HepG2 (cell line): ENCODE measurements around the gene TSC22D4. TPM values are rescaled to one million over a fixed set of nuclear protein-coding genes. Genes with fewer than 3 reads are reported as not detected.

Experiments
- AFF4 ChIP-seq: sonication (generic); formaldehyde crosslinking; IDR thresholded peaks from 2 replicates; pipeline ENCODE4 v1.4.0; 2020; ENCODE audit warnings: missing genetic modification reagents
- CREBL2 ChIP-seq: sonication (generic); formaldehyde crosslinking; IDR thresholded peaks from 2 replicates; pipeline ENCODE4 v1.8.1; 2023; ENCODE audit warnings: missing genetic modification reagents, mild to moderate bottlenecking, borderline replicate concordance
- EZH2 ChIP-seq: conservative IDR thresholded peaks from 2 replicates; pipeline ENCODE4 v1.6.1; 2012; ENCODE audit warnings: mild to moderate bottlenecking, low read depth, low read length, moderate library complexity
- FOXP1 ChIP-seq, 2 experiments: fragments of 450-650 bp in 1 of 2; IDR thresholded peaks; 2 replicates each; pipeline ENCODE4 v1.6.1; 2017 to 2018; ENCODE audit warnings: antibody characterized with exemption in 1 of 2
- HMG20B ChIP-seq: conservative IDR thresholded peaks from 2 replicates; pipeline ENCODE4 v1.6.1; 2016; ENCODE audit warnings: missing genetic modification reagents, missing compliant biosample characterization
- HNRNPUL1 ChIP-seq: fragments of 200-400 bp; formaldehyde crosslinking; IDR thresholded peaks from 2 replicates; pipeline ENCODE4 v1.6.1; 2017; ENCODE audit warnings: low read depth, mild to moderate bottlenecking, low read length, moderate library complexity
- IRF2 ChIP-seq: IDR thresholded peaks from 2 replicates; pipeline ENCODE4 v1.6.1; 2018; ENCODE audit warnings: missing genetic modification reagents, missing compliant biosample characterization
- KDM1A ChIP-seq: IDR thresholded peaks from 2 replicates; pipeline ENCODE4 v1.6.1; 2016; ENCODE audit warnings: missing compliant biosample characterization
- LBX2 ChIP-seq: sonication (generic); formaldehyde crosslinking; IDR thresholded peaks from 2 replicates; pipeline ENCODE4 v1.5.0; 2020; ENCODE audit warnings: missing genetic modification reagents, mild to moderate bottlenecking, borderline replicate concordance
- MAFF ChIP-seq: IDR thresholded peaks from 2 replicates; pipeline ENCODE4 v1.6.1; 2011; ENCODE audit warnings: low read depth, low read length, improper control_type of control experiment
- MZF1 ChIP-seq: sonication (generic); formaldehyde crosslinking; IDR thresholded peaks from 2 replicates; pipeline ENCODE4 v1.8.1; 2023; ENCODE audit warnings: mild to moderate bottlenecking, missing genetic modification reagents, borderline replicate concordance
- RAD21 ChIP-seq: fragments of 450-650 bp; formaldehyde crosslinking; IDR thresholded peaks from 2 replicates; pipeline ENCODE4 v1.5.0; 2020; ENCODE audit warnings: mild to moderate bottlenecking
- RBM39 ChIP-seq: fragments of 200-400 bp; formaldehyde crosslinking; IDR thresholded peaks from one replicate; pipeline ENCODE4 v1.6.1; 2018; ENCODE audit warnings: antibody characterized with exemption, mild to moderate bottlenecking, low read depth, low read length; ENCODE audit not compliant: poor library complexity, severe bottlenecking
- SAP130 ChIP-seq: IDR thresholded peaks from 2 replicates; pipeline ENCODE4 v1.6.1; 2016; ENCODE audit warnings: low read depth
- SSRP1 ChIP-seq: IDR thresholded peaks from 2 replicates; pipeline ENCODE4 v1.6.1; 2016; ENCODE audit warnings: control low read depth
- TCF7 ChIP-seq: sonication (generic); IDR thresholded peaks from 2 replicates; pipeline ENCODE4 v1.6.1; 2016; ENCODE audit warnings: antibody characterized with exemption, low read depth
- ZBTB33 ChIP-seq: sonication (generic); formaldehyde crosslinking; IDR thresholded peaks from 2 replicates; pipeline ENCODE4 v1.4.0; 2020; ENCODE audit warnings: missing genetic modification reagents
- ZNF180 ChIP-seq: sonication (generic); formaldehyde crosslinking; IDR thresholded peaks from 2 replicates; pipeline ENCODE4 v1.4.0; 2020; ENCODE audit warnings: low read depth, missing genetic modification reagents, borderline replicate concordance
- ZNF225 ChIP-seq: sonication (generic); formaldehyde crosslinking; IDR thresholded peaks from 2 replicates; pipeline ENCODE4 v1.4.0; 2020; ENCODE audit warnings: mild to moderate bottlenecking, missing genetic modification reagents
- ZNF260 ChIP-seq: sonication (generic); formaldehyde crosslinking; IDR thresholded peaks from 2 replicates; pipeline ENCODE4 v1.4.0; 2020; ENCODE audit warnings: missing genetic modification reagents, low read depth, mild to moderate bottlenecking, borderline replicate concordance
- ZNF430 ChIP-seq: sonication (generic); formaldehyde crosslinking; IDR thresholded peaks from 2 replicates; pipeline ENCODE4 v1.9.0; 2021; ENCODE audit warnings: mild to moderate bottlenecking, missing genetic modification reagents
- ZNF446 ChIP-seq: sonication (generic); formaldehyde crosslinking; IDR thresholded peaks from 2 replicates; pipeline ENCODE4 v1.5.0; 2020; ENCODE audit warnings: mild to moderate bottlenecking, missing genetic modification reagents
- ZNF543 ChIP-seq: sonication (generic); formaldehyde crosslinking; IDR thresholded peaks from 2 replicates; pipeline ENCODE4 v1.4.0; 2020; ENCODE audit warnings: mild to moderate bottlenecking, missing genetic modification reagents
- ZNF670 ChIP-seq: sonication (generic); formaldehyde crosslinking; IDR thresholded peaks from 2 replicates; pipeline ENCODE4 v1.8.0; 2022; ENCODE audit warnings: mild to moderate bottlenecking, missing genetic modification reagents, borderline replicate concordance
- ZNF75D ChIP-seq: sonication (generic); formaldehyde crosslinking; IDR thresholded peaks from 2 replicates; pipeline ENCODE4 v1.8.1; 2023; ENCODE audit warnings: missing genetic modification reagents, mild to moderate bottlenecking, borderline replicate concordance
- polyA plus RNA-seq, 8 experiments: library from polyadenylated mRNA; depleted of rRNA in 3 of 8; stranded (reverse) in 7 of 8; unstranded in 1 of 8; fragments of >200 nt; fragmentation: Illumina TruSeq in 4 of 8; extraction: Trizol in 4 of 8; gene quantifications; 2 replicates each; pipeline versions ENCODE4 v1.2.1 to v1.2.3, GENCODE V29; 2011 to 2016; ENCODE audit warnings: low read depth in 4 of 8, missing spikeins in 1 of 8, mixed read lengths in 1 of 8; ENCODE audit not compliant: insufficient read depth in 1 of 8
- total RNA-seq, 5 experiments: library from RNA; depleted of rRNA; stranded (reverse); fragments of >200 nt; fragmentation: Illumina TruSeq; extraction: Trizol; gene quantifications; 2 replicates each; pipeline ENCODE4 v1.2.3, GENCODE V29; 2016; ENCODE audit warnings: low read depth in 1 of 5

Gene TSC22D4
- total and polyA plus RNA-seq, 2 of the 13 experiments (the other 11 are each of a cell fraction or from before 2014, with no cell fraction given) = 7.7 to 8.7 TPM

- TF ChIP-seq LBX2 (no peak; the same call in 1 of the 2 replicates), SSRP1 (peak; percentile 96), ZNF225 (CRISPR knock-in tag) (peak; percentile 55), ZNF430 (CRISPR knock-in tag) (peak; percentile 45; the same call in 1 of the 2 replicates), HNRNPUL1 (no peak), AFF4 (CRISPR knock-in tag) (no peak; the same call in 1 of the 2 replicates), ZNF446 (peak; percentile 96), SAP130 (CRISPR knock-in tag) (peak; percentile 87), KDM1A (CRISPR knock-in tag) (no peak), ZNF543 (CRISPR knock-in tag) (peak; percentile 80), ZNF670 (CRISPR knock-in tag) (peak; percentile 90; the same call in 1 of the 2 replicates), MZF1 (CRISPR knock-in tag) (0 out of 2 replicates have a peak, but pooled peaks have one; percentile 44), ZBTB33 (CRISPR knock-in tag) (peak; percentile 98), IRF2 (CRISPR knock-in tag) (no peak; the same call in none of the 2 replicates), ZNF75D (peak; percentile 89; the same call in 1 of the 2 replicates), RBM39 (peak; percentile 97), ZNF180 (CRISPR knock-in tag) (no peak), EZH2 (no peak), MAFF (no peak), RAD21 (CRISPR knock-in tag) (peak; percentile 15; the same call in 1 of the 2 replicates), FOXP1 (IDR thresholded peaks at IDR 0.05) (no peak), FOXP1 (CRISPR knock-in tag; IDR thresholded peaks at IDR 0.05) (no peak), ZNF260 (CRISPR knock-in tag) (no peak), HMG20B (CRISPR knock-in tag) (no peak), CREBL2 (CRISPR knock-in tag) (peak; percentile 81; the same call in 1 of the 2 replicates), TCF7 (no peak)
These were observed 50.6 kb downstream of the TSC22D4 start, which contains the start of gene ZCWPW1 (continued) for GRCh38 chr7:100428199-100428966.
